ENCODE results near the gene ABI3BP. TPM values are rescaled to one million over a fixed set of nuclear protein-coding genes. Genes with fewer than 3 reads are reported as not detected.

Gene ABI3BP
- total RNA-seq, 2 donors from 2014 or later: 46.8 to 185 TPM

- H3K4me1 ChIP-seq (ENCODE audit: control insufficient read depth in 1 of 2, low read depth in 2 of 2): peaks cover 3 to 5% of the 10 kb centered on the region in 2 donors
- H3K4me3 ChIP-seq: no peak overlapping the region
- H3K36me3 ChIP-seq: peaks cover 32% of the 10 kb centered on the region
- ATAC-seq (ENCODE audit: insufficient number of reproducible peaks, low FRiP score, low read depth) (no peak), DNase-seq (ENCODE audit: low spot score) (no peak)
- H3K27me3 ChIP-seq (replicated peaks; ENCODE audit: insufficient read depth): no peaks in the 10 kb centered on the region
- H3K27ac ChIP-seq: no peak overlapping the region
- no peaks in the 10 kb centered on the region for H3K9me3 ChIP-seq
- peak; percentile 27 for TF ChIP-seq CTCF (IDR thresholded peaks at IDR 0.05)
Measured at GRCh38 chr3:100737334-100737733, 255.9 kb downstream of the ABI3BP start.

- peaks cover 7 to 9% of the 10 kb centered on the region in 2 donors for H3K4me1 ChIP-seq (ENCODE audit: control insufficient read depth in 1 of 2, low read depth in 2 of 2)
- no peak for TF ChIP-seq CTCF (IDR thresholded peaks at IDR 0.05)
- H3K27me3 ChIP-seq (replicated peaks; ENCODE audit: insufficient read depth): no peaks in the 10 kb centered on the region
- ATAC-seq (ENCODE audit: insufficient number of reproducible peaks, low FRiP score, low read depth): no peak
- peaks cover 18% of the 10 kb centered on the region for H3K36me3 ChIP-seq
- no peak overlapping the region for H3K4me3 ChIP-seq
- no peak for DNase-seq (ENCODE audit: low spot score)
- H3K9me3 ChIP-seq: no peaks in the 10 kb centered on the region
- H3K27ac ChIP-seq: no peak overlapping the region
Measured at GRCh38 chr3:100732435-100732834, 260.8 kb downstream of the ABI3BP start.

GRCh38 chr3:100730524-100730923, 262.7 kb downstream of the ABI3BP start:
- H3K4me3 ChIP-seq: no peak overlapping the region
- H3K27ac ChIP-seq: no peak overlapping the region
- peaks cover 9% of the 10 kb centered on the region for H3K36me3 ChIP-seq
- TF ChIP-seq CTCF (IDR thresholded peaks at IDR 0.05): no peak
- H3K27me3 ChIP-seq (replicated peaks; ENCODE audit: insufficient read depth): no peaks in the 10 kb centered on the region
- peaks cover 7 to 21% of the 10 kb centered on the region in 2 donors for H3K4me1 ChIP-seq (ENCODE audit: control insufficient read depth in 1 of 2, low read depth in 2 of 2)
- DNase-seq (ENCODE audit: low spot score) (no peak), ATAC-seq (ENCODE audit: insufficient number of reproducible peaks, low FRiP score, low read depth) (no peak)
- H3K9me3 ChIP-seq: no peaks in the 10 kb centered on the region

- Histone ChIP-seq H3K9me3 (no peaks in the 10 kb centered on the region), H3K36me3 (peaks cover 7% of the 10 kb centered on the region), H3K27me3 (replicated peaks; ENCODE audit: insufficient read depth) (no peaks in the 10 kb centered on the region), H3K4me1 (ENCODE audit: control insufficient read depth in 1 of 2, low read depth in 2 of 2) (peaks cover 4 to 15% of the 10 kb centered on the region in 2 donors), H3K4me3 (no peak overlapping the region), H3K27ac (no peak overlapping the region)
- no peak for TF ChIP-seq CTCF (IDR thresholded peaks at IDR 0.05)
- DNase-seq (ENCODE audit: low spot score): no peak
- ATAC-seq (ENCODE audit: insufficient number of reproducible peaks, low FRiP score, low read depth): no peak
Measured at GRCh38 chr3:100726706-100727105, 266.5 kb downstream of the ABI3BP start.

- DNase-seq (ENCODE audit: low spot score) (no peak), ATAC-seq (ENCODE audit: insufficient number of reproducible peaks, low FRiP score, low read depth) (no peak)
- TF ChIP-seq CTCF (IDR thresholded peaks at IDR 0.05): no peak
- H3K4me3 ChIP-seq: no peak overlapping the region
- H3K36me3 ChIP-seq: peaks cover 12% of the 10 kb centered on the region
- H3K27ac ChIP-seq: no peak overlapping the region
- no peaks in the 10 kb centered on the region for H3K27me3 ChIP-seq (replicated peaks; ENCODE audit: insufficient read depth)
- peaks cover 4 to 15% of the 10 kb centered on the region in 2 donors for H3K4me1 ChIP-seq (ENCODE audit: control insufficient read depth in 1 of 2, low read depth in 2 of 2)
- no peaks in the 10 kb centered on the region for H3K9me3 ChIP-seq
Measured at GRCh38 chr3:100725935-100726513, 267.2 kb downstream of the ABI3BP start.
